Skeletal muscle cell (primary cell): ENCODE data around the gene SIGLEC10.
"Not testable (repeated sequence)": the region's sequence is repeated elsewhere in the genome, so short reads cannot be mapped to it uniquely, and the experiment has no call there.

Experiments used
- DNase-seq: peaks from one replicate; pipeline ENCODE4 v3.0.0-alpha.2; 2010; ENCODE audit warnings: low read depth
- H3K4me3 ChIP-seq: 2 replicates; pipeline ENCODE4 v1.5.1; 2011; ENCODE audit warnings: low read depth, mild to moderate bottlenecking, control low read depth, low read length, moderate library complexity

The SIGLEC10 gene

GRCh38 chr19:51440846-51441409 lies 23.5 kb upstream of the SIGLEC10 start:
- no peak for DNase-seq
- H3K4me3 ChIP-seq, result no peak overlapping the region

- DNase-seq, result no peak
These were observed 22.6 kb upstream of the SIGLEC10 start for GRCh38 chr19:51440052-51440451.

GRCh38 chr19:51439021-51439465 lies 21.6 kb upstream of the SIGLEC10 start:
- H3K4me3 ChIP-seq, result no peak overlapping the region
- no peak for DNase-seq

More at GRCh38 chr19:51440052-51440451, 22.6 kb upstream of the SIGLEC10 start:
- H3K4me3 ChIP-seq, result no peak overlapping the region

- no peak overlapping the region for H3K4me3 ChIP-seq
- DNase-seq, result no peak
These were observed 17.0 kb upstream of the SIGLEC10 start for GRCh38 chr19:51434456-51434855.

- no peak overlapping the region for H3K4me3 ChIP-seq
- no peak for DNase-seq
These were observed 15.6 kb upstream of the SIGLEC10 start for GRCh38 chr19:51433043-51433442.

- no peak for DNase-seq
- no peak overlapping the region for H3K4me3 ChIP-seq
These were observed 13.7 kb upstream of the SIGLEC10 start for GRCh38 chr19:51431124-51431523.

- DNase-seq, result no peak
- H3K4me3 ChIP-seq, result no peak overlapping the region
These were observed 12.8 kb upstream of the SIGLEC10 start for GRCh38 chr19:51430221-51430620.

- no peak for DNase-seq
- H3K4me3 ChIP-seq, result no peak overlapping the region
These were observed 9.8 kb upstream of the SIGLEC10 start for GRCh38 chr19:51427201-51427600.

GRCh38 chr19:51422053-51422448 lies 4.6 kb upstream of the SIGLEC10 start:
- DNase-seq, result peak; percentile 13
- no peak overlapping the region for H3K4me3 ChIP-seq

GRCh38 chr19:51421229-51422052 lies 4.0 kb upstream of the SIGLEC10 start:
- no peak for DNase-seq
- H3K4me3 ChIP-seq, result no peak overlapping the region

- not testable (repeated sequence) for H3K4me3 ChIP-seq, DNase-seq
These were observed 3.1 kb upstream of the SIGLEC10 start for GRCh38 chr19:51420511-51420910.

GRCh38 chr19:51418707-51419106 lies 1.3 kb upstream of the SIGLEC10 start:
- H3K4me3 ChIP-seq, result no peak overlapping the region
- no peak for DNase-seq

- no peak overlapping the region for H3K4me3 ChIP-seq
- DNase-seq, result no peak
These were observed 342 bp upstream of the SIGLEC10 start for GRCh38 chr19:51417810-51418157.

GRCh38 chr19:51416422-51416821 lies 1.0 kb downstream of the SIGLEC10 start:
- H3K4me3 ChIP-seq, DNase-seq: not testable (repeated sequence)

- H3K4me3 ChIP-seq, result no peak overlapping the region
- no peak for DNase-seq
These were observed 2.3 kb downstream of the SIGLEC10 start for GRCh38 chr19:51415187-51415586.

- no peak for DNase-seq
- no peak overlapping the region for H3K4me3 ChIP-seq
These were observed 6.3 kb downstream of the SIGLEC10 start for GRCh38 chr19:51410950-51411748.

GRCh38 chr19:51407511-51408131 lies 9.8 kb downstream of the SIGLEC10 start:
- H3K4me3 ChIP-seq, result no peak overlapping the region
- DNase-seq, result no peak

- DNase-seq, result no peak
- H3K4me3 ChIP-seq, result no peak overlapping the region
These were observed 15.3 kb downstream of the SIGLEC10 start for GRCh38 chr19:51402117-51402516.

- DNase-seq, H3K4me3 ChIP-seq: not testable (repeated sequence)
These were observed 17.5 kb downstream of the SIGLEC10 start for GRCh38 chr19:51399936-51400335.

- no peak overlapping the region for H3K4me3 ChIP-seq
- no peak for DNase-seq
These were observed 18.2 kb downstream of the SIGLEC10 start for GRCh38 chr19:51399231-51399630.
